Renal cortical epithelial cell (primary cell): ENCODE results near the gene PPP2R3C. TPM values are rescaled to one million over a fixed set of nuclear protein-coding genes. Genes with fewer than 3 reads are reported as not detected.
"Not testable (repeated sequence)": the region's sequence is repeated elsewhere in the genome, so short reads cannot be mapped to it uniquely, and the experiment has no call there.

Experiments used
- DNase-seq: peaks from one replicate; pipeline ENCODE4 v3.0.0-alpha.2; 2011; ENCODE audit warnings: low read depth
- total RNA-seq: library from RNA; depleted of rRNA; stranded (reverse); fragments of >200 nt; gene quantifications from 2 replicates; pipeline ENCODE4 v1.2.3, GENCODE V29; 2014

PPP2R3C gene
- 23.0 and 36.5 TPM in 2 replicates for total RNA-seq

GRCh38 chr14:35121887-35122695 lies at the start of gene PPP2R3C, which contains the start of gene PRORP:
Gene PPP2R3C (minus strand): TSS chr14:35121990. CDS start chr14:35121959, 31 bp downstream.
Gene PRORP (plus strand): TSS chr14:35122552. CDS start chr14:35123246, 694 bp downstream.
- DNase-seq, result peak; percentile 98

- DNase-seq, result no peak
These were observed 45.7 kb upstream of the PPP2R3C start for GRCh38 chr14:35167496-35167895.

GRCh38 chr14:35164849-35165248 lies 43.1 kb upstream of the PPP2R3C start:
- DNase-seq, result no peak

- no peak for DNase-seq
These were observed 41.6 kb upstream of the PPP2R3C start for GRCh38 chr14:35163384-35163783.

- peak; percentile 28 for DNase-seq
These were observed 39.4 kb upstream of the PPP2R3C start for GRCh38 chr14:35161231-35161630.

GRCh38 chr14:35159742-35160409 lies 38.1 kb upstream of the PPP2R3C start:
- DNase-seq, result peak; percentile 98

- DNase-seq, result peak; percentile 82
These were observed 37.3 kb upstream of the PPP2R3C start for GRCh38 chr14:35158951-35159653.

GRCh38 chr14:35158491-35158890 lies 36.7 kb upstream of the PPP2R3C start:
- DNase-seq, result no peak

- peak; percentile 73 for DNase-seq
These were observed 34.2 kb upstream of the PPP2R3C start for GRCh38 chr14:35155962-35156361.

GRCh38 chr14:35154016-35154415 lies 32.2 kb upstream of the PPP2R3C start:
- DNase-seq, result no peak

GRCh38 chr14:35152531-35152930 lies 30.7 kb upstream of the PPP2R3C start:
- DNase-seq, result not testable (repeated sequence)

GRCh38 chr14:35149239-35149638 lies 27.4 kb upstream of the PPP2R3C start:
- no peak for DNase-seq

- no peak for DNase-seq
These were observed 25.9 kb upstream of the PPP2R3C start for GRCh38 chr14:35147711-35148110.

- no peak for DNase-seq
These were observed 25.4 kb upstream of the PPP2R3C start for GRCh38 chr14:35147186-35147585.

GRCh38 chr14:35146711-35147149 lies 24.9 kb upstream of the PPP2R3C start:
- no peak for DNase-seq

- DNase-seq, result no peak
These were observed 22.2 kb upstream of the PPP2R3C start for GRCh38 chr14:35144029-35144428.

- peak; percentile 54 for DNase-seq
These were observed 19.2 kb upstream of the PPP2R3C start for GRCh38 chr14:35140718-35141581.

GRCh38 chr14:35138585-35138984 lies 16.8 kb upstream of the PPP2R3C start:
- DNase-seq, result no peak

- DNase-seq, result peak; percentile 63
These were observed 12.7 kb upstream of the PPP2R3C start for GRCh38 chr14:35134329-35135123.

- DNase-seq, result no peak
These were observed 11.9 kb upstream of the PPP2R3C start for GRCh38 chr14:35133542-35134328.
